Measurements from ENCODE around the gene IPO11. TPM values are rescaled to one million over a fixed set of nuclear protein-coding genes. Genes with fewer than 3 reads are reported as not detected.

Gene IPO11
- total and polyA plus RNA-seq, 2 of the 4 experiments (the other 2 are of a cell fraction): 12.6 to 40.0 TPM

DNA sequence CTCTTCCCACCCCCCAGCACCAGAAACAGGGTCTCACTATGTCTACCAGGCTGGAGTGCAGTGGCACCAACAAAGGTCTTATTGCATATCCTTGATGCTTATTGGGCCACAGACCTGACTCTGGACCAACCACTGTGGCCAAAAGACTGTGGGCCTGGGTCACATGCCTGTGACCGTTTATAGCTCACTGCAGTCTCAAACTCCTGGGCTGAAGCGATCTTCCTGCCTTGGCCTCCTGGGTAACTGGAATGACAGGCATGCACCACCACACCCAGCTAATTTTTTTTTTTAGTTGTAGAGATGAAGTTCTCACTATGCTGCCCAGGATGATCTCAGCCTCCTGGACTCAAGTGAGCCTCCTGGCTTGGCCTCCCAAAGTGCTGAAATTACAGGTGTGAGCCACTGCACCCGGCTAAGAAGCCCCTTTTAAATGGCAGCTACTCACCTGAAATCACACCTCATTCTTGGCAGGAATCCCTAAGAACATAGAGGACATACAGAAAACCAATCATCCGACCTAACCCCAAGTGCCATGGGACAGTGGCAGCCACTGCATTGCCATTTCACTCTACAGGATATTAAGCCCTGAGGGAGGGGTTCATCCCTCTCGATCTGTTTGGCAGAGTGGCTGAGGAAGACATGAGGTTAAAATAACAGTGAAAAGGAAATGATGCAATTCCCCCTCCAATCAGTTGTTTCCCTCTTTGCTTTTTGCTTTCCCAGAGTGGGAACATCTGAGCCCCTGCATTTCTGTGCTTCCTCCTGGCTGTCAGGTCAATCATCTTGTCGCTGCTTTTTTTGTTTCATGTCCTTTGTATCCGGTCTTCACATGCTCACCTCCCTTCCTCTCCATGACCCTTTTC is 240.7 kb downstream of the IPO11 start:
- Histone ChIP-seq H3K4ac (ENCODE audit: low read depth, low read length) (no peak overlapping the region), H3K27me3 (ENCODE audit: control insufficient read depth, insufficient read depth, low read length) (no peaks in the 10 kb centered on the region), H4K91ac (ENCODE audit: insufficient read depth, low read depth, low read length) (no peak overlapping the region), H3K9me1 (ENCODE audit: insufficient read depth, low read length) (no peaks in the 10 kb centered on the region), H3K23ac (ENCODE audit: low read depth, low read length) (no peak overlapping the region), H2BK15ac (ENCODE audit: low read depth, low read length) (no peak overlapping the region), H3K14ac (replicated peaks; ENCODE audit: low read depth, low read length) (no peak overlapping the region), H3K9ac (ENCODE audit: low read depth, low read length) (no peak overlapping the region), H2BK120ac (ENCODE audit: low read depth, low read length) (no peak overlapping the region), H4K20me1 (ENCODE audit: insufficient read depth, low read length) (no peaks in the 10 kb centered on the region), H4K5ac (ENCODE audit: low read depth, low read length) (no peak overlapping the region), H2AK9ac (replicated peaks; ENCODE audit: low read depth, low read length, poor library complexity) (no peak overlapping the region), H2BK5ac (ENCODE audit: low read depth, low read length, poor library complexity, severe bottlenecking) (no peak overlapping the region), H2AK5ac (ENCODE audit: low read depth, low read length) (no peak overlapping the region), H3K4me3 (ENCODE audit: insufficient read depth, low read depth, low read length) (no peak overlapping the region), H3K4me1 (ENCODE audit: control insufficient read depth, insufficient read depth, low read length) (no peaks in the 10 kb centered on the region), H3K27ac (ENCODE audit: insufficient read depth, low read length) (no peak overlapping the region), H3K56ac (ENCODE audit: extremely low read depth, insufficient read depth, low read length) (no peak overlapping the region), H3K4me2 (ENCODE audit: low read depth, low read length) (no peak overlapping the region), H3K36me3 (ENCODE audit: control insufficient read depth, insufficient read depth, low read length) (no peaks in the 10 kb centered on the region), H2AFZ (replicated peaks; ENCODE audit: low read length, poor library complexity) (no peak overlapping the region), H4K8ac (ENCODE audit: low read depth in 2 of 2, low read length in 2 of 2) (no peak overlapping the region), H3K18ac (ENCODE audit: low read depth, low read length) (no peak overlapping the region), H3K9me3 (ENCODE audit: control insufficient read depth, insufficient read depth, low read length) (no peaks in the 10 kb centered on the region), H3K79me1 (ENCODE audit: low read depth in 1 of 2, low read length in 2 of 2) (no peaks in the 10 kb centered on the region), H2BK20ac (ENCODE audit: low read depth, low read length) (no peak overlapping the region)
- TF ChIP-seq CHD1 (IDR thresholded peaks at IDR 0.05; ENCODE audit: low read depth, low read length): no peak
- TF ChIP-seq, protein P1, sequence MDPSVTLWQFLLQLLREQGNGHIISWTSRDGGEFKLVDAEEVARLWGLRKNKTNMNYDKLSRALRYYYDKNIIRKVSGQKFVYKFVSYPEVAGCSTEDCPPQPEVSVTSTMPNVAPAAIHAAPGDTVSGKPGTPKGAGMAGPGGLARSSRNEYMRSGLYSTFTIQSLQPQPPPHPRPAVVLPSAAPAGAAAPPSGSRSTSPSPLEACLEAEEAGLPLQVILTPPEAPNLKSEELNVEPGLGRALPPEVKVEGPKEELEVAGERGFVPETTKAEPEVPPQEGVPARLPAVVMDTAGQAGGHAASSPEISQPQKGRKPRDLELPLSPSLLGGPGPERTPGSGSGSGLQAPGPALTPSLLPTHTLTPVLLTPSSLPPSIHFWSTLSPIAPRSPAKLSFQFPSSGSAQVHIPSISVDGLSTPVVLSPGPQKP (IDR thresholded peaks at IDR 0.05; ENCODE audit: borderline replicate concordance, low read depth, low read length): no peak
- no peak for TF ChIP-seq SMC3 (IDR thresholded peaks at IDR 0.05; ENCODE audit: low read depth, low read length)
- no peak for TF ChIP-seq BHLHE40 (IDR thresholded peaks at IDR 0.05; ENCODE audit: low read depth, low read length)
- no peak for TF ChIP-seq FOS (IDR thresholded peaks at IDR 0.05; ENCODE audit: low read depth, low read length)
- no peak for TF ChIP-seq MAFK (IDR thresholded peaks at IDR 0.05; ENCODE audit: low read depth, low read length)
- dilution Hi-C loops (cut with HindIII; ENCODE audit: low sequenced_read_pairs, unreplicated experiment): no loop called here
- BruUV-seq (replicated peaks): no TSS peak
- DNase-seq (no peak), ATAC-seq (ENCODE audit: low read depth) (no peak)
- in situ Hi-C loops (cut with MboI; ENCODE audit: low sequenced_read_pairs): no loop called here
- WGBS, 2 experiments (ENCODE audit: extremely low coverage in 2 of 2, insufficient read length in 1 of 2): no CpG with 5 or more reads among the region's 7 CpGs
- POLR2A ChIA-PET (ENCODE audit: unreplicated experiment): no interaction called here
- CTCF ChIA-PET: interaction anchor here (0.7 to 0.9 kb wide), 2 partner anchors 10 to 158 kb away, joined by 3 to 4 read pairs; no protein-coding TSS in a partner anchor
- intact Hi-C loops (cut with micrococcal nuclease): no loop called here

Measured in IMR-90 (cell line).